B cell (primary cell): Measurements from ENCODE around the gene SLC25A21. TPM values are rescaled to one million over a fixed set of nuclear protein-coding genes. Genes with fewer than 3 reads are reported as not detected.

Source experiments
- ATAC-seq: fragments of 200-7000 bp; cut with Tn5 transposase; one replicate; pipeline ENCODE4 v1.10.0; 2021; ENCODE audit warnings: low read depth, mild to moderate bottlenecking, moderate number of reproducible peaks, moderate library complexity
- CTCF ChIA-PET: fragments of 350-600 bp; sonication (Branson Sonifier 250); formaldehyde crosslinking; loops from one replicate; lab custom pipeline; 2021; ENCODE audit warnings: antibody characterized with exemption, inconsistent platforms; lab: Charles Lee
- POLR2A ChIA-PET: fragments of 350-600 bp; sonication (Branson Sonifier 250); formaldehyde crosslinking; loops from one replicate; lab custom pipeline; 2021; ENCODE audit warnings: antibody characterized with exemption; lab: Charles Lee
- DNase-seq: peaks from one replicate; pipeline ENCODE4 v3.0.0; 2013
- H2AFZ ChIP-seq: 2 replicates; pipeline ENCODE4 v1.6.1; 2012; ENCODE audit warnings: mild to moderate bottlenecking, low read depth, low read length; ENCODE audit not compliant: insufficient read depth, poor library complexity, severe bottlenecking
- H3K27ac ChIP-seq, 2 donors: 1 replicate in 1 of 2; 2 replicates in 1 of 2; pipeline ENCODE4 v1.5.1; 2012 to 2013; ENCODE audit warnings: low read length in 2 of 2, mild to moderate bottlenecking in 2 of 2, moderate library complexity in 1 of 2
- H3K27me3 ChIP-seq, 4 experiments: fragments of 200-600 bp in 1 of 4; sonication (generic) in 1 of 4; replicated peaks in 1 of 4; 1 replicate in 2 of 4; 2 replicates in 2 of 4; pipeline versions ENCODE4 v1.6.1 to v1.7.0; 2013 to 2016; ENCODE audit warnings: low read length in 3 of 4, mild to moderate bottlenecking in 2 of 4, mixed read lengths in 1 of 4, moderate library complexity in 1 of 4; ENCODE audit not compliant: insufficient read depth in 4 of 4, control insufficient read depth in 3 of 4; ENCODE audit errors: control extremely low read depth in 1 of 4
- H3K36me3 ChIP-seq, 2 experiments: replicated peaks in 1 of 2; 1 replicate in 1 of 2; 2 replicates in 1 of 2; pipeline versions ENCODE4 v1.6.1 to v1.7.1; 2013; ENCODE audit warnings: low read length in 1 of 2; ENCODE audit not compliant: insufficient read depth in 2 of 2, control insufficient read depth in 1 of 2; ENCODE audit errors: control extremely low read depth in 1 of 2, extremely low read depth in 1 of 2
- H3K4me1 ChIP-seq, 2 donors: fragments of 200-600 bp in 1 of 2; sonication (generic) in 1 of 2; 1 replicate in 1 of 2; 2 replicates in 1 of 2; pipeline versions ENCODE4 v1.5.1 to v1.6.1; 2013 to 2017; ENCODE audit warnings: low read length in 2 of 2; ENCODE audit not compliant: control insufficient read depth in 2 of 2, insufficient read depth in 2 of 2
- H3K4me2 ChIP-seq: replicated peaks from 2 replicates; pipeline ENCODE3; 2012; ENCODE audit warnings: mild to moderate bottlenecking, low read depth, low read length; ENCODE audit not compliant: poor library complexity, severe bottlenecking
- H3K4me3 ChIP-seq, 5 experiments: fragments of 200-600 bp in 1 of 5; sonication (generic) in 1 of 5; 1 replicate in 3 of 5; 2 replicates in 2 of 5; pipeline versions ENCODE4 v1.5.1 to v1.7.0; 2011 to 2016; ENCODE audit warnings: low read length in 4 of 5, mild to moderate bottlenecking in 4 of 5, low read depth in 2 of 5, control low read depth in 1 of 5, moderate library complexity in 1 of 5; ENCODE audit not compliant: insufficient read depth in 1 of 5; ENCODE audit errors: control extremely low read depth in 1 of 5, extremely low read depth in 1 of 5
- H3K79me2 ChIP-seq: fragments of 200-600 bp; sonication (generic); one replicate; pipeline ENCODE4 v1.6.0; 2016; ENCODE audit warnings: low read length; ENCODE audit not compliant: control insufficient read depth, insufficient read depth
- H3K9ac ChIP-seq: fragments of 200-600 bp; sonication (generic); 2 replicates; pipeline ENCODE4 v1.6.1; 2017; ENCODE audit warnings: mild to moderate bottlenecking, low read length, moderate library complexity
- H3K9me3 ChIP-seq, 3 donors: one replicate each; pipeline versions ENCODE4 v1.6.1 to v1.7.1; 2013; ENCODE audit warnings: low read length in 2 of 3; ENCODE audit not compliant: control insufficient read depth in 2 of 3, insufficient read depth in 1 of 3; ENCODE audit errors: control extremely low read depth in 1 of 3
- H4K20me1 ChIP-seq: 2 replicates; pipeline ENCODE4 v1.6.0; 2012; ENCODE audit warnings: mild to moderate bottlenecking, low read length; ENCODE audit not compliant: insufficient read depth, control insufficient read depth, poor library complexity, severe bottlenecking
- H3K27ac Mint-ChIP-seq: one replicate; pipeline ENCODE4 v1.8.0; 2021; ENCODE audit warnings: mixed read lengths
- H3K27me3 Mint-ChIP-seq: one replicate; pipeline ENCODE4 v1.8.0; 2021; ENCODE audit warnings: mixed read lengths
- H3K4me1 Mint-ChIP-seq: one replicate; pipeline ENCODE4 v1.8.0; 2021; ENCODE audit warnings: mixed read lengths
- H3K4me3 Mint-ChIP-seq: one replicate; pipeline ENCODE4 v1.8.0; 2021; ENCODE audit warnings: mixed read lengths
- H3K9me3 Mint-ChIP-seq: one replicate; pipeline ENCODE4 v1.8.0; 2022; ENCODE audit warnings: mixed read lengths; ENCODE audit not compliant: insufficient read depth
- EZH2 ChIP-seq: IDR thresholded peaks from 2 replicates; pipeline ENCODE4 v1.6.1; 2012; ENCODE audit warnings: borderline replicate concordance, low read depth, mild to moderate bottlenecking, moderate library complexity, low read length; ENCODE audit not compliant: insufficient read depth, poor library complexity, severe bottlenecking
- WGBS: methylation state at CpG from one replicate; pipeline ENCODE4 v1.1.5; 2013; ENCODE audit warnings: missing lambda C conversion rate; ENCODE audit not compliant: insufficient coverage; 5-methylcytosine and 5-hydroxymethylcytosine counted together
- intact Hi-C: fragments of 100-400 bp; cut with micrococcal nuclease; formaldehyde crosslinking; loops from one replicate; pipeline ENCODE4 v1.10.0; 2022
- polyA plus RNA-seq: library from polyadenylated mRNA; depleted of rRNA; stranded (reverse); fragments of >200 nt; gene quantifications from 2 replicates; pipeline ENCODE4 v1.2.3, GENCODE V29; 2012
- total RNA-seq, 2 donors: library from RNA; stranded (reverse); fragments of 120-200 nt in 1 of 2; gene quantifications; 1 replicate in 1 of 2; 2 replicates in 1 of 2; pipeline versions ENCODE4 v1.2.3 to v1.2.4, GENCODE V29; 2013 to 2022
- TF ChIP-seq, protein P1 (sequence below): fragments of 200-600 bp; IDR thresholded peaks from one replicate; pipeline ENCODE4 v1.8.0; 2022; ENCODE audit warnings: antibody characterized with exemption, mild to moderate bottlenecking

Gene SLC25A21
- total and polyA plus RNA-seq, 2 donors (not counting 1 experiment from before 2014, with no cell fraction given) = not detected

DNA sequence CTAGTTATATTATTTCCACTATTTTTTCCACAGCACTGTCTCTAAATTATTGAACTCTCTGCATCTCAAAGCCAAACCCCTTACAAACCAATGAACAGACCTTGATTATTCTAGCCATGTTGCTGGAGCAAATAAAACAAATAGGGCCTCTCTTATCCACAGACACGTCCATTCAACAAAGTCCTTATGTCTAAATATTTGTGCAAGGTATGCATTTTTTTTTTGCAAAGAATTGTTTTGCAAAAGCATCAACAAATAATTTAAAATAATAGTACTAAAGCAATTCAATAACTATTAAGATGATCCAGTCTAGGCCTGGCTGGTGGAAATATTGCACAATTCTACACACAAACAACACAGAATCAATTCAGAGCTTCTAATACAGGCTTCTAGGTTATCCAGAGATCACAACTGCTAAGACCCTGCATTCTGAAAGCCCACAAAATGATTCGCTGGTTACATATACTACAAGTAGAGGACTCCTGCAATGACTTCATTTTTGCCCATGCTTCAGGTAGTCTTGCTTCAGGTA lies 221.0 kb downstream of the SLC25A21 start:
- H3K4me1 ChIP-seq = no peaks in the 10 kb centered on the region
- H3K9me3 Mint-ChIP-seq = no peaks in the 10 kb centered on the region
- no peaks in the 10 kb centered on the region for H3K27me3 ChIP-seq
- no peaks in the 10 kb centered on the region for H3K9me3 ChIP-seq
- no CpG with 5 or more reads among the region's 2 CpGs for WGBS
- intact Hi-C loops = no loop called here
- H3K4me3 Mint-ChIP-seq = no peak overlapping the region
- H3K9ac ChIP-seq = no peak overlapping the region
- H3K4me2 ChIP-seq = no peak overlapping the region
- no peaks in the 10 kb centered on the region for H3K36me3 ChIP-seq
- H2AFZ ChIP-seq = no peak overlapping the region
- no peak for ATAC-seq
- no peaks in the 10 kb centered on the region for H4K20me1 ChIP-seq
- H3K79me2 ChIP-seq = no peaks in the 10 kb centered on the region
- no peak for TF ChIP-seq EZH2
- TF ChIP-seq, protein P1, sequence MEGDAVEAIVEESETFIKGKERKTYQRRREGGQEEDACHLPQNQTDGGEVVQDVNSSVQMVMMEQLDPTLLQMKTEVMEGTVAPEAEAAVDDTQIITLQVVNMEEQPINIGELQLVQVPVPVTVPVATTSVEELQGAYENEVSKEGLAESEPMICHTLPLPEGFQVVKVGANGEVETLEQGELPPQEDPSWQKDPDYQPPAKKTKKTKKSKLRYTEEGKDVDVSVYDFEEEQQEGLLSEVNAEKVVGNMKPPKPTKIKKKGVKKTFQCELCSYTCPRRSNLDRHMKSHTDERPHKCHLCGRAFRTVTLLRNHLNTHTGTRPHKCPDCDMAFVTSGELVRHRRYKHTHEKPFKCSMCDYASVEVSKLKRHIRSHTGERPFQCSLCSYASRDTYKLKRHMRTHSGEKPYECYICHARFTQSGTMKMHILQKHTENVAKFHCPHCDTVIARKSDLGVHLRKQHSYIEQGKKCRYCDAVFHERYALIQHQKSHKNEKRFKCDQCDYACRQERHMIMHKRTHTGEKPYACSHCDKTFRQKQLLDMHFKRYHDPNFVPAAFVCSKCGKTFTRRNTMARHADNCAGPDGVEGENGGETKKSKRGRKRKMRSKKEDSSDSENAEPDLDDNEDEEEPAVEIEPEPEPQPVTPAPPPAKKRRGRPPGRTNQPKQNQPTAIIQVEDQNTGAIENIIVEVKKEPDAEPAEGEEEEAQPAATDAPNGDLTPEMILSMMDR = no peak
- H3K27ac Mint-ChIP-seq = no peak overlapping the region
- no peak overlapping the region for H3K4me3 ChIP-seq
- DNase-seq = no peak
- no peak overlapping the region for H3K27ac ChIP-seq
- ChIA-PET POLR2A (no interaction called here), CTCF (interaction anchor here (0.8 kb wide), 1 partner anchor 9 kb away, joined by 3 read pairs; no protein-coding TSS in a partner anchor)
- no peaks in the 10 kb centered on the region for H3K4me1 Mint-ChIP-seq
- peaks cover 4% of the 10 kb centered on the region for H3K27me3 Mint-ChIP-seq

GRCh38 chr14:36950812-36951211 lies 221.6 kb downstream of the SLC25A21 start:
- Histone ChIP-seq H3K79me2 (no peaks in the 10 kb centered on the region), H3K36me3 (no peaks in the 10 kb centered on the region), H2AFZ (no peak overlapping the region), H3K9me3 (no peaks in the 10 kb centered on the region), H3K27me3 (no peaks in the 10 kb centered on the region), H3K4me3 (no peak overlapping the region), H3K4me2 (no peak overlapping the region), H3K27ac (no peak overlapping the region), H4K20me1 (no peaks in the 10 kb centered on the region), H3K4me1 (no peaks in the 10 kb centered on the region), H3K9ac (no peak overlapping the region)
- intact Hi-C loops = no loop called here
- DNase-seq (no peak), ATAC-seq (no peak)
- Mint-ChIP-seq H3K27ac (no peak overlapping the region), H3K4me1 (no peaks in the 10 kb centered on the region), H3K9me3 (no peaks in the 10 kb centered on the region), H3K27me3 (peaks cover 4% of the 10 kb centered on the region), H3K4me3 (no peak overlapping the region)
- WGBS = 29% methylated on average over 1 of the region's 1 CpG
- TF ChIP-seq, protein P1 = no peak
- no peak for TF ChIP-seq EZH2
- ChIA-PET POLR2A (no interaction called here), CTCF (interaction anchor here (2.4 kb wide), 1 partner anchor 9 kb away, joined by 5 read pairs; no protein-coding TSS in a partner anchor)
